Measurements from ENCODE around the gene BZW2. TPM values are rescaled to one million over a fixed set of nuclear protein-coding genes. Genes with fewer than 3 reads are reported as not detected.
"Not testable (repeated sequence)": the region's sequence is repeated elsewhere in the genome, so short reads cannot be mapped to it uniquely, and the experiment has no call there.

Gene BZW2
- total RNA-seq, 4 donors from 2014 or later, result 50.2 to 69.3 (median 52.3) TPM

DNA sequence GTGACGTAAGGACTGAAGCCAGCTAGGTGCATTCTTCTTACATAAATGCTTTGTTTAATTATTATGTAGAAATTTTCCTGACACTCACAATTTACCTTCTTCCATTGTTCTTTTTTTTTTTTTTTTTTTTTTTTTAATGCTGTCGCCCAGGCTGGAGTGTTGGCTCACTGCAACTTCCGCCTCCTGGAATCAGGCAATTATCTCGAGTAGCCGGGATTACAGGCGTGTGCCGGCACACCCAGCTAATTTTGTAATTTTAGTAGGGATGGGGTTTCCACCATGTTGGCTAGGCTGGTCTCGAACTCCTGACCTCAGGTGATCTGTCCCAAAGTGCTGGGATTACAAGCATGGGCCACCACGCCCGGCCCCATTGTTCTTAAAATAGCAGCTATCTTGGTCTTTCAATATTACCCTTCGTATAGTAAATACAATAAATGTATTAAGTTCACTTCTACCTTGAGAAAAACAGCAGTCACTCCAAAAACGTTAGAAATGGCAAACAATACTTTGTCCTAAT lies 32.1 kb downstream of the BZW2 start:
- Histone ChIP-seq H3K4me3 (no peak overlapping the region), H3K27ac (no peak overlapping the region), H3K9me3 (no peaks in the 10 kb centered on the region), H3K27me3 (no peaks in the 10 kb centered on the region), H3K4me1 (no peaks in the 10 kb centered on the region), H3K36me3 (peaks cover 0 to 79% (median 4%) of the 10 kb centered on the region in 3 donors)
- no peak for TF ChIP-seq POLR2A (IDR thresholded peaks at IDR 0.05)
- TF ChIP-seq, protein P1, sequence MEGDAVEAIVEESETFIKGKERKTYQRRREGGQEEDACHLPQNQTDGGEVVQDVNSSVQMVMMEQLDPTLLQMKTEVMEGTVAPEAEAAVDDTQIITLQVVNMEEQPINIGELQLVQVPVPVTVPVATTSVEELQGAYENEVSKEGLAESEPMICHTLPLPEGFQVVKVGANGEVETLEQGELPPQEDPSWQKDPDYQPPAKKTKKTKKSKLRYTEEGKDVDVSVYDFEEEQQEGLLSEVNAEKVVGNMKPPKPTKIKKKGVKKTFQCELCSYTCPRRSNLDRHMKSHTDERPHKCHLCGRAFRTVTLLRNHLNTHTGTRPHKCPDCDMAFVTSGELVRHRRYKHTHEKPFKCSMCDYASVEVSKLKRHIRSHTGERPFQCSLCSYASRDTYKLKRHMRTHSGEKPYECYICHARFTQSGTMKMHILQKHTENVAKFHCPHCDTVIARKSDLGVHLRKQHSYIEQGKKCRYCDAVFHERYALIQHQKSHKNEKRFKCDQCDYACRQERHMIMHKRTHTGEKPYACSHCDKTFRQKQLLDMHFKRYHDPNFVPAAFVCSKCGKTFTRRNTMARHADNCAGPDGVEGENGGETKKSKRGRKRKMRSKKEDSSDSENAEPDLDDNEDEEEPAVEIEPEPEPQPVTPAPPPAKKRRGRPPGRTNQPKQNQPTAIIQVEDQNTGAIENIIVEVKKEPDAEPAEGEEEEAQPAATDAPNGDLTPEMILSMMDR (IDR thresholded peaks at IDR 0.05), result no peak
- no peak for TF ChIP-seq EP300 (IDR thresholded peaks at IDR 0.05)
- WGBS, 2 donors, result 88 to 91% methylated on average over 12 of the region's 12 CpGs
- no peak for DNase-seq (ENCODE audit: low spot score in 2 of 2)

DNA sequence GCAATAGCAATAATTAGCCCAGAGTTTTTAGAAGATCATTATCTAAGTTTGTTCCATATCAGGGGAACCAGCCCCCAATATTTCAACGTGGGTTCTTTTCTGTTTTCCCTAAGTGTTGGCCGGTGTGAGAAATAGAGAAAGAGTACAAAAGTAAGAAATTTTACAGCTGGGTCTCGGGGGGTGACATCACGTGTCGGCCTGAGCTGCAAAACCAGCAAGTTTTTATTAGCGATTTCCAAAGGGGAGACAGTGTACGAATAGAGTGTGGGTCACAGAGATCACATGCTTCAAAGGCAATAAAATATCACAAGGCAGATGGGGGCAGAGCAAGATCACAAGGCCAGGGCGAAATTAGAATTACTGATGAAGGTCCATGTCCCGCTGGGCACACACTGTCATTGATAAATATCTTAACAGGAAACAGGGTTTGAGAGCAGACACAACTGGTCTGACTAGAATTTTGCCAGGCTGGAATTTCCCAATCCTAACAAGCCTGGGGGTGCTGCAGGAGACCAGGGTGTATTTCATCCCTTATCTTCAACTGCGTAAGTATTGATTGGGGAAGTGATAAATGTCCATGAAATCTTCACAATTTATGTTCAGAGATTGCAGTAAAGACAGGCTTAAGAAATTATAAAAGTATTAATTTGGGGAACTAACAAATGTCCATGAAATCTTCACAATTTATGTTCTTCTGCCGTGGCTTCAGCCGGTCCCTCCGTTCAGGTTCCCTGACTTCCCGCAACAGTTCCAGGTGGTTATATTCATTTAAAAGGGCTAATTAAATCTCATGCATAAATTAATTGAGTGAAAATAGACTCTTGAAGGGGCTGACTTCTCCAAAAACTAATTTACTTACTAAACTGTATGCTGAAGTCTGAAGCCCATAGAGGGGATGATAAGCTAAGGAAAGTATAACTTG lies 32.9 kb downstream of the BZW2 start:
- DNase-seq (ENCODE audit: low spot score in 2 of 2); H3K4me3 ChIP-seq; H3K9me3 ChIP-seq; H3K4me1 ChIP-seq; H3K27ac ChIP-seq; H3K27me3 ChIP-seq: not testable (repeated sequence)
- H3K36me3 ChIP-seq, result peaks cover 0 to 88% (median 4%) of the 10 kb centered on the region in 3 donors
- WGBS, 2 donors, result 74 to 77% methylated on average over 14 of the region's 14 CpGs

DNA sequence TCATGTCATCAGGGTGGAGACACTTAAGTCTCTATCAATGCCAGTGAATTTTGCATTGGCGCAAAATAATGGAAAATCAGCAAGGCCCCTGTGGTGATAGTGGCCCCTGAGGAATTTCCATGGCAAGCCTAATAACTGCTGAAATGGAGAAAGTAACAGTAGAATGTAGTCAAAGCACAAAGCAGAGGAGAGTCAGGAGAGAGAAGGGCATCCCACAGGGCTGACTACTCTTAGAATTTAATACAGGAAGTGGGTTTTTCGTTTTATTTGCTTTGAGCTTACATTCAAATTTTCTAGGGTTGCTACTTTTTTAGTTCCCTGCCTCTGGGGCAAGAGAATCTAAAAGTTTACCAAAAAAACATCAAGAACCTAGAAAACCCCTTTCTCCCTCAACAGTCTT lies 39.0 kb downstream of the BZW2 start:
- TF ChIP-seq, protein P1 (IDR thresholded peaks at IDR 0.05), result no peak
- TF ChIP-seq POLR2A (IDR thresholded peaks at IDR 0.05) (no peak), EP300 (IDR thresholded peaks at IDR 0.05) (no peak)
- no peaks in the 10 kb centered on the region for H3K27me3 ChIP-seq
- no peaks in the 10 kb centered on the region for H3K4me1 ChIP-seq
- no peak overlapping the region for H3K27ac ChIP-seq
- H3K36me3 ChIP-seq, result peaks cover 0 to 71% (median 4%) of the 10 kb centered on the region in 3 donors
- H3K4me3 ChIP-seq, result no peak overlapping the region
- DNase-seq (ENCODE audit: low spot score in 2 of 2), result no peak
- WGBS, 2 donors, result 62 to 76% methylated on average over 2 of the region's 2 CpGs
- H3K9me3 ChIP-seq, result no peaks in the 10 kb centered on the region

DNA sequence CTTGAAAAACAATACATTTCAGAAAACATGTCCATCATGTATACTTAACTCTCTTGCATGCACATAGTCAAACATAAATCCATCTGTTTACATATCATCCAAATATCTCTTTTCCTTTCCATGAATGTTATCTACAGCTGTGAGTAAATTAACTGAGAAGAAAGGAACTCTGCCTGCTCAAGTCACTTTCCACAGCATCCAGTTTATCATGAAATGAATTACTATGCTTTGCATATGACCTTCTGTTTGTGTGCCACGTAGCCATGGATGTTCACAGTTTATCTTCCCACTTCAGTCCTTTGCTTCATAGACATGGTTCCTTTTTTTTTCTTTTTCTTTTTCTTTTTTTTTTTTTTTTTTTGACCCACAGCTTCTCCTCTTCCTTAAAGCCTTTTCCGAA lies 39.6 kb downstream of the BZW2 start:
- Histone ChIP-seq H3K4me1 (no peaks in the 10 kb centered on the region), H3K27ac (no peak overlapping the region), H3K4me3 (no peak overlapping the region), H3K27me3 (no peaks in the 10 kb centered on the region), H3K9me3 (no peaks in the 10 kb centered on the region), H3K36me3 (peaks cover 0 to 71% (median 4%) of the 10 kb centered on the region in 3 donors)
- TF ChIP-seq POLR2A (IDR thresholded peaks at IDR 0.05), result no peak
- TF ChIP-seq EP300 (IDR thresholded peaks at IDR 0.05), result no peak
- TF ChIP-seq, protein P1 (IDR thresholded peaks at IDR 0.05), result no peak
- whole genome bisulfite sequencing, 2 donors, result 87 to 92% methylated on average over 2 of the region's 2 CpGs
- no peak for DNase-seq (ENCODE audit: low spot score in 2 of 2)

DNA sequence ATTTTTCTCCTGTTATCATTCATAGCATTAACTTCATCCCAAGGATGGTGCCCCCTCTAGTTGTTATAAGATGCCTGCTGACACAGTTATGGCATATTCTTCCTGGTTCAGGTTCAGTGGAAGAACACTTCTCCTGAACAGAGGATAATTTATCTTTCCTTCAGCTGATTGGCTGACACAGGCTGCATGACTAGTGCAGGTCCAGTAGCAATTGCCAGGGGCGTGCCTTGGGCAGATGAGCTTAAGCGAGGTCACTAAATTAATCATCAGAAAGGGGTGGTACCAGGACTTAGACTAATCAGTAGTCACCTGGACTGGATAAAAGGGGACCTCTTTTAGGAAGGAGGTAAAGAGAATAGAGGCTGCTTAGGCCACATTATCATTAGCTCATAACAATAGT lies 42.3 kb downstream of the BZW2 start:
- Histone ChIP-seq H3K27ac (no peak overlapping the region), H3K27me3 (no peaks in the 10 kb centered on the region), H3K36me3 (peaks cover 0 to 66% (median 0%) of the 10 kb centered on the region in 3 donors), H3K9me3 (no peaks in the 10 kb centered on the region), H3K4me3 (no peak overlapping the region), H3K4me1 (no peaks in the 10 kb centered on the region)
- DNase-seq (ENCODE audit: low spot score in 2 of 2), result no peak
- WGBS, 2 donors, result 100% methylated on average over 2 of the region's 2 CpGs
- TF ChIP-seq, protein P1 (IDR thresholded peaks at IDR 0.05), result no peak
- TF ChIP-seq POLR2A (IDR thresholded peaks at IDR 0.05) (no peak), EP300 (IDR thresholded peaks at IDR 0.05) (no peak)

All from tibial nerve (tissue), 4 donors.